B cell (primary cell): ENCODE results near the gene TEAD1. TPM values are rescaled to one million over a fixed set of nuclear protein-coding genes. Genes with fewer than 3 reads are reported as not detected.

Experiments used
- ATAC-seq: fragments of 200-7000 bp; cut with Tn5 transposase; one replicate; pipeline ENCODE4 v1.10.0; 2021; ENCODE audit warnings: low read depth, mild to moderate bottlenecking, moderate number of reproducible peaks, moderate library complexity
- CTCF ChIA-PET: fragments of 350-600 bp; sonication (Branson Sonifier 250); formaldehyde crosslinking; loops from one replicate; lab custom pipeline; 2021; ENCODE audit warnings: antibody characterized with exemption, inconsistent platforms; lab: Charles Lee
- POLR2A ChIA-PET: fragments of 350-600 bp; sonication (Branson Sonifier 250); formaldehyde crosslinking; loops from one replicate; lab custom pipeline; 2021; ENCODE audit warnings: antibody characterized with exemption; lab: Charles Lee
- DNase-seq: peaks from one replicate; pipeline ENCODE4 v3.0.0; 2013
- H2AFZ ChIP-seq: 2 replicates; pipeline ENCODE4 v1.6.1; 2012; ENCODE audit warnings: mild to moderate bottlenecking, low read depth, low read length; ENCODE audit not compliant: insufficient read depth, poor library complexity, severe bottlenecking
- H3K27ac ChIP-seq, 2 donors: 1 replicate in 1 of 2; 2 replicates in 1 of 2; pipeline ENCODE4 v1.5.1; 2012 to 2013; ENCODE audit warnings: low read length in 2 of 2, mild to moderate bottlenecking in 2 of 2, moderate library complexity in 1 of 2
- H3K27me3 ChIP-seq, 4 experiments: fragments of 200-600 bp in 1 of 4; sonication (generic) in 1 of 4; replicated peaks in 1 of 4; 1 replicate in 2 of 4; 2 replicates in 2 of 4; pipeline versions ENCODE4 v1.6.1 to v1.7.0; 2013 to 2016; ENCODE audit warnings: low read length in 3 of 4, mild to moderate bottlenecking in 2 of 4, mixed read lengths in 1 of 4, moderate library complexity in 1 of 4; ENCODE audit not compliant: insufficient read depth in 4 of 4, control insufficient read depth in 3 of 4; ENCODE audit errors: control extremely low read depth in 1 of 4
- H3K36me3 ChIP-seq, 2 experiments: replicated peaks in 1 of 2; 1 replicate in 1 of 2; 2 replicates in 1 of 2; pipeline versions ENCODE4 v1.6.1 to v1.7.1; 2013; ENCODE audit warnings: low read length in 1 of 2; ENCODE audit not compliant: insufficient read depth in 2 of 2, control insufficient read depth in 1 of 2; ENCODE audit errors: control extremely low read depth in 1 of 2, extremely low read depth in 1 of 2
- H3K4me1 ChIP-seq, 2 donors: fragments of 200-600 bp in 1 of 2; sonication (generic) in 1 of 2; 1 replicate in 1 of 2; 2 replicates in 1 of 2; pipeline versions ENCODE4 v1.5.1 to v1.6.1; 2013 to 2017; ENCODE audit warnings: low read length in 2 of 2; ENCODE audit not compliant: control insufficient read depth in 2 of 2, insufficient read depth in 2 of 2
- H3K4me2 ChIP-seq: replicated peaks from 2 replicates; pipeline ENCODE3; 2012; ENCODE audit warnings: mild to moderate bottlenecking, low read depth, low read length; ENCODE audit not compliant: poor library complexity, severe bottlenecking
- H3K4me3 ChIP-seq, 5 experiments: fragments of 200-600 bp in 1 of 5; sonication (generic) in 1 of 5; 1 replicate in 3 of 5; 2 replicates in 2 of 5; pipeline versions ENCODE4 v1.5.1 to v1.7.0; 2011 to 2016; ENCODE audit warnings: low read length in 4 of 5, mild to moderate bottlenecking in 4 of 5, low read depth in 2 of 5, control low read depth in 1 of 5, moderate library complexity in 1 of 5; ENCODE audit not compliant: insufficient read depth in 1 of 5; ENCODE audit errors: control extremely low read depth in 1 of 5, extremely low read depth in 1 of 5
- H3K79me2 ChIP-seq: fragments of 200-600 bp; sonication (generic); one replicate; pipeline ENCODE4 v1.6.0; 2016; ENCODE audit warnings: low read length; ENCODE audit not compliant: control insufficient read depth, insufficient read depth
- H3K9ac ChIP-seq: fragments of 200-600 bp; sonication (generic); 2 replicates; pipeline ENCODE4 v1.6.1; 2017; ENCODE audit warnings: mild to moderate bottlenecking, low read length, moderate library complexity
- H3K9me3 ChIP-seq, 3 donors: one replicate each; pipeline versions ENCODE4 v1.6.1 to v1.7.1; 2013; ENCODE audit warnings: low read length in 2 of 3; ENCODE audit not compliant: control insufficient read depth in 2 of 3, insufficient read depth in 1 of 3; ENCODE audit errors: control extremely low read depth in 1 of 3
- H4K20me1 ChIP-seq: 2 replicates; pipeline ENCODE4 v1.6.0; 2012; ENCODE audit warnings: mild to moderate bottlenecking, low read length; ENCODE audit not compliant: insufficient read depth, control insufficient read depth, poor library complexity, severe bottlenecking
- H3K27ac Mint-ChIP-seq: one replicate; pipeline ENCODE4 v1.8.0; 2021; ENCODE audit warnings: mixed read lengths
- H3K27me3 Mint-ChIP-seq: one replicate; pipeline ENCODE4 v1.8.0; 2021; ENCODE audit warnings: mixed read lengths
- H3K4me1 Mint-ChIP-seq: one replicate; pipeline ENCODE4 v1.8.0; 2021; ENCODE audit warnings: mixed read lengths
- H3K4me3 Mint-ChIP-seq: one replicate; pipeline ENCODE4 v1.8.0; 2021; ENCODE audit warnings: mixed read lengths
- H3K9me3 Mint-ChIP-seq: one replicate; pipeline ENCODE4 v1.8.0; 2022; ENCODE audit warnings: mixed read lengths; ENCODE audit not compliant: insufficient read depth
- CTCF ChIP-seq: fragments of 200-600 bp; IDR thresholded peaks from one replicate; pipeline ENCODE4 v1.8.0; 2022; ENCODE audit warnings: antibody characterized with exemption, mild to moderate bottlenecking
- EZH2 ChIP-seq: IDR thresholded peaks from 2 replicates; pipeline ENCODE4 v1.6.1; 2012; ENCODE audit warnings: borderline replicate concordance, low read depth, mild to moderate bottlenecking, moderate library complexity, low read length; ENCODE audit not compliant: insufficient read depth, poor library complexity, severe bottlenecking
- WGBS: methylation state at CpG from one replicate; pipeline ENCODE4 v1.1.5; 2013; ENCODE audit warnings: missing lambda C conversion rate; ENCODE audit not compliant: insufficient coverage; 5-methylcytosine and 5-hydroxymethylcytosine counted together
- intact Hi-C: fragments of 100-400 bp; cut with micrococcal nuclease; formaldehyde crosslinking; loops from one replicate; pipeline ENCODE4 v1.10.0; 2022
- polyA plus RNA-seq: library from polyadenylated mRNA; depleted of rRNA; stranded (reverse); fragments of >200 nt; gene quantifications from 2 replicates; pipeline ENCODE4 v1.2.3, GENCODE V29; 2012
- total RNA-seq, 2 donors: library from RNA; stranded (reverse); fragments of 120-200 nt in 1 of 2; gene quantifications; 1 replicate in 1 of 2; 2 replicates in 1 of 2; pipeline versions ENCODE4 v1.2.3 to v1.2.4, GENCODE V29; 2013 to 2022

TEAD1 gene
- total and polyA plus RNA-seq, 2 donors (not counting 1 experiment from before 2014, with no cell fraction given): 0.30 TPM; not detected in 1

GRCh38 chr11:12737024-12737423, 62.8 kb downstream of the TEAD1 start:
- Mint-ChIP-seq H3K27ac (no peak overlapping the region), H3K9me3 (peaks cover 4% of the 10 kb centered on the region), H3K4me3 (no peak overlapping the region), H3K4me1 (no peaks in the 10 kb centered on the region), H3K27me3 (no peaks in the 10 kb centered on the region)
- no peaks in the 10 kb centered on the region for H3K36me3 ChIP-seq
- intact Hi-C loops: no loop called here
- H3K4me1 ChIP-seq: no peaks in the 10 kb centered on the region
- no peak overlapping the region for H3K4me3 ChIP-seq
- H3K9ac ChIP-seq: no peak overlapping the region
- CTCF ChIA-PET: interaction anchor here (0.7 kb wide), 1 partner anchor 64 kb away, joined by 3 read pairs; no protein-coding TSS in a partner anchor
- POLR2A ChIA-PET: no interaction called here
- no peak overlapping the region for H3K27ac ChIP-seq
- H3K27me3 ChIP-seq: no peaks in the 10 kb centered on the region
- no peak overlapping the region for H3K4me2 ChIP-seq
- TF ChIP-seq EZH2: no peak
- TF ChIP-seq CTCF: no peak
- no CpG with 5 or more reads among the region's 2 CpGs for WGBS
- no peaks in the 10 kb centered on the region for H3K79me2 ChIP-seq
- H3K9me3 ChIP-seq: no peaks in the 10 kb centered on the region
- ATAC-seq (no peak), DNase-seq (no peak)
- H4K20me1 ChIP-seq: no peaks in the 10 kb centered on the region
- H2AFZ ChIP-seq: no peak overlapping the region

GRCh38 chr11:12741671-12742216, 67.5 kb downstream of the TEAD1 start:
- no peak for TF ChIP-seq EZH2
- no peak for TF ChIP-seq CTCF
- H2AFZ ChIP-seq: no peak overlapping the region
- ChIA-PET POLR2A (no interaction called here), CTCF (no interaction called here)
- H3K4me1 ChIP-seq: no peaks in the 10 kb centered on the region
- H3K4me3 ChIP-seq: no peak overlapping the region
- no peak overlapping the region for H3K27ac Mint-ChIP-seq
- H3K27ac ChIP-seq: no peak overlapping the region
- H3K9ac ChIP-seq: no peak overlapping the region
- 83% methylated on average over 1 of the region's 1 CpG for WGBS
- DNase-seq (no peak), ATAC-seq (no peak)
- intact Hi-C loops: no loop called here
- H4K20me1 ChIP-seq: no peaks in the 10 kb centered on the region
- H3K27me3 ChIP-seq: no peaks in the 10 kb centered on the region
- no peaks in the 10 kb centered on the region for H3K4me1 Mint-ChIP-seq
- no peak overlapping the region for H3K4me3 Mint-ChIP-seq
- no peak overlapping the region for H3K4me2 ChIP-seq
- peaks cover 4% of the 10 kb centered on the region for H3K9me3 Mint-ChIP-seq
- no peaks in the 10 kb centered on the region for H3K36me3 ChIP-seq
- H3K27me3 Mint-ChIP-seq: peaks cover 3% of the 10 kb centered on the region
- no peaks in the 10 kb centered on the region for H3K9me3 ChIP-seq
- no peaks in the 10 kb centered on the region for H3K79me2 ChIP-seq
